ENCODE data around the gene FBLN2.

GRCh38 chr3:13656584-13657301, 107.8 kb downstream of the FBLN2 start:
- TF ChIP-seq CTCF (IDR thresholded peaks at IDR 0.05) = no peak
- no peak for TF ChIP-seq POLR2A (IDR thresholded peaks at IDR 0.05)
- no peak for TF ChIP-seq POLR2AphosphoS5 (IDR thresholded peaks at IDR 0.05)
